GM10248 (cell line): Measurements from ENCODE around the gene SSUH2.

ENCODE experiments used
- CTCF ChIA-PET: fragments of 300-600 bp; sonication (Branson Sonifier 250); formaldehyde crosslinking; extraction: SDS; loops from one replicate; lab custom pipeline; 2021; ENCODE audit warnings: antibody characterized with exemption; lab: Yijun Ruan, JAX
- POLR2A ChIA-PET: fragments of 350-650 bp; sonication (Branson Sonifier 250); formaldehyde crosslinking; extraction: SDS; loops from one replicate; lab custom pipeline; 2020; ENCODE audit warnings: antibody characterized with exemption; lab: Yijun Ruan, JAX
- DNase-seq: peaks from one replicate; pipeline ENCODE4 v3.0.0; 2012; ENCODE audit errors: extremely low spot score
- TF ChIP-seq, protein P1 (sequence below): IDR thresholded peaks from 2 replicates; pipeline ENCODE4 v1.5.1; 2012; ENCODE audit warnings: mild to moderate bottlenecking, low read depth; ENCODE audit errors: extremely low read depth, missing control alignments, control extremely low read depth

Gene SSUH2

GRCh38 chr3:8673083-8673737, 28.6 kb upstream of the SSUH2 start:
- no peak for DNase-seq
- TF ChIP-seq, protein P1, sequence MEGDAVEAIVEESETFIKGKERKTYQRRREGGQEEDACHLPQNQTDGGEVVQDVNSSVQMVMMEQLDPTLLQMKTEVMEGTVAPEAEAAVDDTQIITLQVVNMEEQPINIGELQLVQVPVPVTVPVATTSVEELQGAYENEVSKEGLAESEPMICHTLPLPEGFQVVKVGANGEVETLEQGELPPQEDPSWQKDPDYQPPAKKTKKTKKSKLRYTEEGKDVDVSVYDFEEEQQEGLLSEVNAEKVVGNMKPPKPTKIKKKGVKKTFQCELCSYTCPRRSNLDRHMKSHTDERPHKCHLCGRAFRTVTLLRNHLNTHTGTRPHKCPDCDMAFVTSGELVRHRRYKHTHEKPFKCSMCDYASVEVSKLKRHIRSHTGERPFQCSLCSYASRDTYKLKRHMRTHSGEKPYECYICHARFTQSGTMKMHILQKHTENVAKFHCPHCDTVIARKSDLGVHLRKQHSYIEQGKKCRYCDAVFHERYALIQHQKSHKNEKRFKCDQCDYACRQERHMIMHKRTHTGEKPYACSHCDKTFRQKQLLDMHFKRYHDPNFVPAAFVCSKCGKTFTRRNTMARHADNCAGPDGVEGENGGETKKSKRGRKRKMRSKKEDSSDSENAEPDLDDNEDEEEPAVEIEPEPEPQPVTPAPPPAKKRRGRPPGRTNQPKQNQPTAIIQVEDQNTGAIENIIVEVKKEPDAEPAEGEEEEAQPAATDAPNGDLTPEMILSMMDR = no peak
- ChIA-PET POLR2A (no interaction called here), CTCF (interaction anchor here (2.2 kb wide), 1 partner anchor 9 kb away, joined by 17 read pairs; no protein-coding TSS in a partner anchor)

- CTCF ChIA-PET = interaction anchor here (1.0 kb wide), 1 partner anchor 8 kb away, joined by 3 read pairs; no protein-coding TSS in a partner anchor
- POLR2A ChIA-PET = no interaction called here
- DNase-seq = no peak
- TF ChIP-seq, protein P1 = no peak
Measured at GRCh38 chr3:8669019-8669418, 24.4 kb upstream of the SSUH2 start.

- DNase-seq = no peak
- TF ChIP-seq, protein P1 = no peak
- ChIA-PET POLR2A (no interaction called here), CTCF (interaction anchor here (1.1 kb wide), 1 partner anchor 101 kb away, joined by 3 read pairs; the partner anchor contains the start of gene OXTR)
Measured at GRCh38 chr3:8668216-8668615, 23.6 kb upstream of the SSUH2 start.

DNA sequence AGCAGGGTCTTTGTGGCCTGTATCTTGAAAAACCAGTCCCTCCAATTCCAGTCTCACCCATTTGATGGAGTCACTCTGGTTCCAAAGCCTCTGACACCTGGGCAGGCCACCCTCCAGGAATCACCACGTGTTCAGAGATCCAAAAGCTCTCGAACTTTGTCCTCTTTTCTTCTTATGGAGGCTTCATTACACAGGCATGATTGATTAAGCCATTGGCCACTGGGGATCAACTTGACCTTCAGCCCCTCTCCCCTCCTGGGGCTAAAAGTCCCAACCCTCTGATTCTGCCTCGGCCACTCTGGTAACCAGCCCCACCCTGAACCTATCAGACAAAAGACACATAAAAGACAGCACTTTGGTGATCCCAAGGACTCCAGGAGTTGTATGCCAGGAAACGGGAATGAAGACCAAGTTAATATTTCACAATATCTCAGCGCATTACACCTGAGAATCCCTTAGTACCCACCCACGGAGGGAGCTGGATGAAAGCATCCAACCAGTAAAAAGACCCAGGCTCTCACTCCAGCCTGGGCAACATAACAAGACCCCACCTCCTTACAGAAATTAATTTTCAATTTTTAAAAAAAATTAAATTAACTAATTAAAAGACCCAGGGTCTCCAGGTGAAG, 23.0 kb upstream of the SSUH2 start:
- ChIA-PET POLR2A (no interaction called here), CTCF (interaction anchor here (1.1 kb wide), 1 partner anchor 102 kb away, joined by 3 read pairs; the partner anchor contains the start of gene OXTR)
- TF ChIP-seq, protein P1 = no peak
- DNase-seq = no peak

DNA sequence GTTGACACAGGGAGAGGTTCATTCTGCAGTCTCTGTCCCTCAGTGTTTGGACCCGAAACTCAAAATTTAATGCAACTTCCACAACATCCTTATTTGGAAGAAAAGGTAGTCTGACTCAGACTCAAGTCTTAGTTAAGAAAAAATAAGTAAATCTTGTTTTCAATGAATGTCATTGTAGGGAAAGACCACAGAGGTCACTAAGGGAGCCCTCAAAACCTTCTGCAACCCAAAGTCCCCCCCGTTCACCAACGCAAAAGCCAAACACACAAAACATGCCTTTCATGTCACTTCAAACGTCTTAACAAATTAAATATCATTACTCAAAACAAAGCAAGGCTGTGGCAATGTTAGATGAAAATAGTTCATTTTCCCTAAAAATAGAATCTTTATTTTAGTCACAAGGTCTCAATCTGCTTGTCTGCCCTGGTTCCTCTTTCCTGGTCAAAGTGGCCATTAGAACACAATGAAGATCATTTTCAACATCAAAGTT, 20.9 kb upstream of the SSUH2 start:
- ChIA-PET CTCF (interaction anchor here (1.1 to 2.1 kb wide), 2 partner anchors 14 to 17 kb away, joined by 3 to 6 read pairs; no protein-coding TSS in a partner anchor), POLR2A (no interaction called here)
- TF ChIP-seq, protein P1 = no peak
- DNase-seq = peak; percentile 52

DNA sequence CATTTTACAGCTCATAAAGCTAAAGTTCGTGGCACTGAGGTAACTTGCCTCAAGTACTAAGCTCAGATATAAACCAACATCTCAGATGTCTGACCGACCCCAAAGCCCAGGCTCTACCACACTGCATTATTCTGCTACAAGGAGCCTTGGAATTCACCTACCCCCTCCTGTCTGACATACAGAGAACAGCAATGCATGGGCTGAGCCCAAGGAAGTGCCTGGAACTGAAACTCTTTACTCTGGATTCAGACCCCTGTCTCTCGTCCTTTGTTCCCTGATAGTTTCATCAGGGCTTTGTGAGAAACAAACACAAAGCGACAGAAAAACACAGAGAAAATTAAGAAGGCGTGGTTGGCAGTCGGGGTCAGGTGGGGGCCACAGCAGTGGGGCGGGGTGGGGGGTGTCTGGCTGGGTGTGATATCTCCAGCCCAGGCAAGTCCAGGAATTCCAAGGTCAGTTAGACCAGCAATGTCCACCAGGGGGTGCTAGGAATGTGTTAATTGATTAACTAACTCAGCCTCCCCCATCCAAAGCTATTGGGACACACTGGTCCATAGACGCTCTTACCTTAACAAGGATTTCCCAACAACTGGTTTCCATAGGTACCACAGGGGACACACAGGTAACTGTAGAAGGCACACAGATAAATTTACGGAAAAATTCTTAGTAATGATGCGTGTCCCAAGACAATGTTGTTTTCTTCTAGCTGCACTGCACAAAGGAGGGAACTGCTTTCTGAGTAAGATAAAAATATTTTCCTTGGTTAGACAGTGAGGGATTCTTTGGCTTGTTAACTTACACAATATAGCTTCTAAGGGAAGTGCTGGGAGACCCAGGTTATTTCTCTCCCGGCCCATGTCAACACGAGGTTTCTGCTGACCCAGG, 18.8 kb upstream of the SSUH2 start:
- ChIA-PET POLR2A (no interaction called here), CTCF (interaction anchor here (0.6 to 3.5 kb wide), 33 partner anchors 10 to 641 kb away, joined by 3 to 25 read pairs (median 4); partner anchors contain the start of genes OXTR, RAD18 and SSUH2)
- TF ChIP-seq, protein P1 = peak; percentile 52
- DNase-seq = peak; percentile 66
